ENCODE results near the gene ANKRD29. TPM values are rescaled to one million over a fixed set of nuclear protein-coding genes. Genes with fewer than 3 reads are reported as not detected.

ANKRD29 gene
- total RNA-seq, 2 experiments from 2014 or later: not detected

DNA sequence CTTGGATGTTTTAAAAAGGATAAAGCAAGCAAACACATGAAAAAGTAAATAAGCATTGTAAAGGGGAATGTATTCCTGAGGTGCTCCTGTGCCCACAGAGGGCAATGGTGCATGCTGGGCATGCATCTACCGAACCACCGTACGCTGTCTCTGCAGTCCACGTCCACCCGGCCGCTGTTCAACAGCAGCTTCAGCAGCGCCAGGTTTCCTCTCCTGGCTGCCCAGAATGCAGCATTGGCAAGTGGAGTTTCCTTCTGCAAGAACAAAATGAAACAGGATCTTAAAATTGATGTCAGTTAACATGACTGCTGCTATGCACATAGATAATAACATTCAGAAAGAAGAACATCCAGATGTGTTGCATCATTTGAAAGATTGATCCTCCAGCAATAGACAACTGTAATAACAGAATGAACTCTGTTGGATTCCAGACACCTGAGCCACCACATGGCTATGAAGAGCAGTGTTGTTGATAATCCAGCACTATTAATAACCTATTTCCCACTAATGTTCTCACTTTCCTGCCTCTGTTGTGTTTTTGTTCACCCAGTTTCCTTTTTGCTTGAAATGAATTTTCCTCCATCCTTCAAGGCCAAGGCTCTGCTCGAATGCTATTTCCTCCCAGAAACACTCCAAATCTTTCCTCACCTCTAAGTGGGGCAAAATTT is 13.6 kb downstream of the ANKRD29 start:
- H3K36me3 Mint-ChIP-seq (ENCODE audit: low read depth): no peaks in the 10 kb centered on the region
- H3K27ac Mint-ChIP-seq: no peak overlapping the region
- intact Hi-C loops (cut with micrococcal nuclease): no loop called here
- POLR2A ChIA-PET: no interaction called here
- ATAC-seq (no peak), DNase-seq (no peak)
- TF ChIP-seq CTCF (IDR thresholded peaks at IDR 0.05): no peak
- CTCF ChIA-PET: no interaction called here
- peaks cover 2% of the 10 kb centered on the region for H3K27me3 Mint-ChIP-seq
- no peak overlapping the region for H3K4me3 Mint-ChIP-seq
- H3K9me3 Mint-ChIP-seq: no peaks in the 10 kb centered on the region
- no peaks in the 10 kb centered on the region for H3K4me1 Mint-ChIP-seq (ENCODE audit: low read depth)

DNA sequence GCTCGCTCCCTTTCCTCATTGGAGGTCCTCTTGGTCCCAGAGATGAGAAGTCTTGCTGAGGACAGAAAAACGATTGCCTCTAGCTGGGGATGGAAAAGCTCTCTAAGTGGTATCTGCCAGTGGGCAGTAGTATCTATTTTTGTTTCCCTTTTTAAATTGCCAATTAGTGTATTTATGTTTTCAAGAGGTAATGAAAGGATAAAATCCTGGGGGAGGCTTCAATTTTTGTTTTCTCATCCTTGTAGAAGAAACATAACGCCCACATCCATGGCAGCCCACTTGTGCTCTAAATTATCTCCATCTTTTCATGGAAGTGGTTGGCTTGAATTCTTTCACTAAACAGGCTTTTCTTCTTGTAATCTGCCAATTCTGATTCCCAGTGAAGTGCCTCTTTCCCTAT is 14.3 kb downstream of the ANKRD29 start:
- H3K9me3 Mint-ChIP-seq: no peaks in the 10 kb centered on the region
- ChIA-PET CTCF (no interaction called here), POLR2A (no interaction called here)
- no peak for TF ChIP-seq CTCF (IDR thresholded peaks at IDR 0.05)
- H3K36me3 Mint-ChIP-seq (ENCODE audit: low read depth): no peaks in the 10 kb centered on the region
- ATAC-seq (no peak), DNase-seq (no peak)
- H3K4me3 Mint-ChIP-seq: no peak overlapping the region
- H3K27me3 Mint-ChIP-seq: peaks cover 2% of the 10 kb centered on the region
- no peaks in the 10 kb centered on the region for H3K4me1 Mint-ChIP-seq (ENCODE audit: low read depth)
- H3K27ac Mint-ChIP-seq: no peak overlapping the region
- intact Hi-C loops (cut with micrococcal nuclease): no loop called here

- ChIA-PET POLR2A (no interaction called here), CTCF (no interaction called here)
- intact Hi-C loops (cut with micrococcal nuclease): no loop called here
- Mint-ChIP-seq H3K9me3 (no peaks in the 10 kb centered on the region), H3K27ac (no peak overlapping the region), H3K36me3 (ENCODE audit: low read depth) (no peaks in the 10 kb centered on the region), H3K4me1 (ENCODE audit: low read depth) (no peaks in the 10 kb centered on the region), H3K27me3 (peaks cover 2% of the 10 kb centered on the region), H3K4me3 (no peak overlapping the region)
- no peak for DNase-seq
- ATAC-seq: no peak
- TF ChIP-seq CTCF (IDR thresholded peaks at IDR 0.05): no peak
These were observed 16.4 kb downstream of the ANKRD29 start for GRCh38 chr18:23646282-23646681.

DNA sequence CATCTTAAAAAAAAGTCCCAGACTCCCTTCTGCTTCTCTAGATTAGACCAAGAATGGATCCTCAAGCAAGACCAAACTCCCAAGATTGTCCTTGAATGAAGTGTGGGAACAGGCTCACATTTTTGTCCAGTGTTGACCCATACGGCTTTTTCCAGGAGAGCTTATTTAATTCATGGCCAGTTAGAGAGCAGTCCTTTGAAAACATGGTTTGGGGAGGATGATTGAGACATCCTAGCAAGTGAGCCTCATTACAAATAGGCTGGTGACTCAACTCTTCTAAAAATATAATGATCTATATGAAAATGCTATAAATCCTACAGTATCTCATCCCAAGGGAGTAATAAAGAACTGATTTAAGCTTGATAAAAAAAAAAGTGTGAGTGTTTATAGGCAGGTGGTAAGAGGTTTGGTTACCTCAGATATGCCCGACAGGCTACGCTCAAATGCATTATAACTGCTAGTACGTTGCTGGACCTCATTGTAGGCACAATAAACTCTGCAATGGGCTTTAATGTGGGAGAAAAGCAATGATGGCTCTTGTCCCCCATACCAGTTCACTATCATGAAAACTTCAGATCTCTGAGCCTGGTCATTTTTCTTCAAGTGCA is 17.0 kb downstream of the ANKRD29 start:
- no peak for ATAC-seq
- Mint-ChIP-seq H3K4me3 (no peak overlapping the region), H3K27ac (no peak overlapping the region), H3K36me3 (ENCODE audit: low read depth) (no peaks in the 10 kb centered on the region), H3K4me1 (ENCODE audit: low read depth) (no peaks in the 10 kb centered on the region), H3K9me3 (no peaks in the 10 kb centered on the region), H3K27me3 (peaks cover 2% of the 10 kb centered on the region)
- ChIA-PET POLR2A (no interaction called here), CTCF (no interaction called here)
- TF ChIP-seq CTCF (IDR thresholded peaks at IDR 0.05): no peak
- no peak for DNase-seq
- intact Hi-C loops (cut with micrococcal nuclease): no loop called here

DNA sequence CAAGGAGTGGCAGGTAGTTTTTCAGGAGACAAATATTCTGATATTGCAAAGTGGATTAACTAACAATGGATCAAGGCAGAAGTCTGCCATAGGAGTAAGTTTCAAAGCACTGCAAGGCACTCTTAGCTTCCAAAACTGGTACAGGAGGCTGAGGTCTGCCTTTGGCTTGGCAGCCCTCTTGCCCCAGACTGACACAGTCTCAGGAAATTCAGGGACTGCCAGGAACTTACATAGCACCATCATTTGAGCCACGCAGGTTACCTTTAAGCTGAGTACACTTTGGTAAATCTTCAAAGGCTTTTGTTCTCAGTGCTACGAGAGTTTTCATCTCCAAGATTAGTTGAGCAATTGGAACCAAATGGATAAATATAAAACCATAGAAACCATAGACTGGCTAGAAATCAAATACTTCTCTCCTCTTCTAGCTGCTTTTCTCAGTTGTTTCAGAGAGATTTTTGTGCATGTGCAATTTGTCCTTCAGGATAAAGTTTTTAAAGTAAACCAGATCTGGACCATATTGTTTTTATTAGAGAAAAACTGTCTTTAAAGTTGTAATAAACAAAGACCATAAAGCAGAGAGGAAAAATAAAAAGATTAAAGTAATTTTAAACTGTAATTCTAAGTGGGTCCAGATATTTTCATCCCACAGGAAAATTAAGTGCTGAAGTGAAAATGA is 18.8 kb downstream of the ANKRD29 start:
- no peak for DNase-seq
- CTCF ChIA-PET: no interaction called here
- no peak overlapping the region for H3K27ac Mint-ChIP-seq
- H3K27me3 Mint-ChIP-seq: peaks cover 2% of the 10 kb centered on the region
- no peaks in the 10 kb centered on the region for H3K36me3 Mint-ChIP-seq (ENCODE audit: low read depth)
- H3K9me3 Mint-ChIP-seq: no peaks in the 10 kb centered on the region
- ATAC-seq: no peak
- TF ChIP-seq CTCF (IDR thresholded peaks at IDR 0.05): no peak
- no peak overlapping the region for H3K4me3 Mint-ChIP-seq
- intact Hi-C loops (cut with micrococcal nuclease): no loop called here
- POLR2A ChIA-PET: interaction anchor here (0.5 kb wide), 1 partner anchor 8 kb away, joined by 4 read pairs; no protein-coding TSS in a partner anchor
- H3K4me1 Mint-ChIP-seq (ENCODE audit: low read depth): no peaks in the 10 kb centered on the region
